Osteoblast (primary cell): ENCODE results near the gene EVA1A. TPM values are rescaled to one million over a fixed set of nuclear protein-coding genes. Genes with fewer than 3 reads are reported as not detected.

Experiments
- DNase-seq: peaks from one replicate; pipeline ENCODE4 v3.0.0; 2011; ENCODE audit warnings: low spot score, mixed read lengths; ENCODE audit not compliant: insufficient read length; ENCODE audit errors: missing footprints
- H2AFZ ChIP-seq: 2 replicates; pipeline ENCODE4 v1.6.0; 2011; ENCODE audit warnings: mild to moderate bottlenecking, low read length
- H3K27ac ChIP-seq: 2 replicates; pipeline ENCODE4 v1.5.1; 2011; ENCODE audit warnings: mild to moderate bottlenecking, low read depth, low read length, moderate library complexity
- H3K27me3 ChIP-seq: 2 replicates; pipeline ENCODE4 v1.6.0; 2012; ENCODE audit warnings: mild to moderate bottlenecking, control low read depth, inconsistent platforms, low read length, moderate library complexity; ENCODE audit not compliant: insufficient read depth
- H3K36me3 ChIP-seq: 2 replicates; pipeline ENCODE4 v1.5.1; 2011; ENCODE audit warnings: mild to moderate bottlenecking, low read length, control low read depth, moderate library complexity; ENCODE audit not compliant: insufficient read depth
- H3K4me1 ChIP-seq: 2 replicates; pipeline ENCODE4 v1.5.1; 2011; ENCODE audit warnings: mild to moderate bottlenecking, low read length, control low read depth, moderate library complexity; ENCODE audit not compliant: insufficient read depth
- H3K4me2 ChIP-seq: 2 replicates; pipeline ENCODE4 v1.6.0; 2011; ENCODE audit warnings: mild to moderate bottlenecking, low read length; ENCODE audit not compliant: insufficient read depth
- H3K4me3 ChIP-seq: fragments of 200-600 bp; sonication (generic); 3 replicates; pipeline ENCODE4 v1.5.1; 2012; ENCODE audit warnings: mild to moderate bottlenecking, low read length, inconsistent platforms; ENCODE audit not compliant: insufficient read depth
- H3K79me2 ChIP-seq: 2 replicates; pipeline ENCODE4 v1.6.0; 2012; ENCODE audit warnings: mild to moderate bottlenecking, low read length, control low read depth, inconsistent platforms; ENCODE audit not compliant: insufficient read depth
- H3K9me3 ChIP-seq: 2 replicates; pipeline ENCODE4 v1.5.1; 2011; ENCODE audit warnings: low read depth, low read length, control low read depth
- H4K20me1 ChIP-seq: 2 replicates; pipeline ENCODE4 v1.6.0; 2012; ENCODE audit warnings: mild to moderate bottlenecking, low read length, control low read depth; ENCODE audit not compliant: insufficient read depth
- CTCF ChIP-seq: IDR thresholded peaks from 2 replicates; pipeline ENCODE4 v1.5.1; 2011; ENCODE audit warnings: mild to moderate bottlenecking, low read depth, low read length, moderate library complexity; ENCODE audit errors: extremely low read depth
- total RNA-seq: library from RNA; depleted of rRNA; stranded (reverse); fragments of >200 nt; gene quantifications from 2 replicates; pipeline ENCODE4 v1.2.3, GENCODE V29; 2012

The EVA1A gene
- total RNA-seq, 1 donor: 70.9 TPM

DNA sequence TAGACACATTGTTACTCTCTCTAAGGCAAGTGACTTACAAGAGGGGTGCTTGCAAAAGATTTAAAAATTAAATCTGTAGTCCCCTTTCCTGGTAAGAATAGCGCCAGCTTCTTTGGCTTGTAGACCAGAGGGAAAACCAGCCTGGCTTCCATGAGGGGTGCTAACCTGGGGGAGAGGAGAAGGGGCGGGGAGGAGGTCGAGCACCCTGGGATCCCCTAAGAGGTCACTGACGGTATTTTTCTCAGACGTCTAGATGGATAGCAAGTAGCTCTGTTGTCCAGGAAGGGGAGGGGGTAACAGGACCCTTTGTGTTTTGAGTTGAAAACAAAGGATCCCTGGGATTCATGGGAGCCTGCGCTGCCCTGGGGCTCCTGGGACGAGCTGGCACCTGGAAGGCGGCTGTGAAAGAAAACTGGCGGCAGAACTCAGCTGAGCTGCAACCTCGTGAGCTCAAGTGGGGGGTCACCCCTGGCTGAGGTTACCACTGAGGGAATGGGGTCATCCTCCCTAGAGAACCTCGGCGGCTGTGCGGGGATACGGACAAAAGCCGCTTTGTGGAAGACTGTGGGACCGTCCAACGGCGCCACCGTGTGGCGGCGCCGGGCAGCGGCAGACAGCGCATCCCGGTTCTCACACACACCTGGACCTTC is 48.1 kb upstream of the EVA1A start:
- TF ChIP-seq CTCF: peak; percentile 94
- no peaks in the 10 kb centered on the region for H3K36me3 ChIP-seq
- peak; percentile 86 for DNase-seq
- no peaks in the 10 kb centered on the region for H3K79me2 ChIP-seq
- no peaks in the 10 kb centered on the region for H4K20me1 ChIP-seq
- H3K4me2 ChIP-seq: peak overlapping the region; percentile 79
- H3K4me3 ChIP-seq: peak overlapping the region; percentile 62
- no peaks in the 10 kb centered on the region for H3K9me3 ChIP-seq
- H3K27ac ChIP-seq: peak overlapping the region; percentile 97
- peaks cover 52% of the 10 kb centered on the region for H3K4me1 ChIP-seq
- peak overlapping the region; percentile 85 for H2AFZ ChIP-seq
- H3K27me3 ChIP-seq: no peaks in the 10 kb centered on the region

DNA sequence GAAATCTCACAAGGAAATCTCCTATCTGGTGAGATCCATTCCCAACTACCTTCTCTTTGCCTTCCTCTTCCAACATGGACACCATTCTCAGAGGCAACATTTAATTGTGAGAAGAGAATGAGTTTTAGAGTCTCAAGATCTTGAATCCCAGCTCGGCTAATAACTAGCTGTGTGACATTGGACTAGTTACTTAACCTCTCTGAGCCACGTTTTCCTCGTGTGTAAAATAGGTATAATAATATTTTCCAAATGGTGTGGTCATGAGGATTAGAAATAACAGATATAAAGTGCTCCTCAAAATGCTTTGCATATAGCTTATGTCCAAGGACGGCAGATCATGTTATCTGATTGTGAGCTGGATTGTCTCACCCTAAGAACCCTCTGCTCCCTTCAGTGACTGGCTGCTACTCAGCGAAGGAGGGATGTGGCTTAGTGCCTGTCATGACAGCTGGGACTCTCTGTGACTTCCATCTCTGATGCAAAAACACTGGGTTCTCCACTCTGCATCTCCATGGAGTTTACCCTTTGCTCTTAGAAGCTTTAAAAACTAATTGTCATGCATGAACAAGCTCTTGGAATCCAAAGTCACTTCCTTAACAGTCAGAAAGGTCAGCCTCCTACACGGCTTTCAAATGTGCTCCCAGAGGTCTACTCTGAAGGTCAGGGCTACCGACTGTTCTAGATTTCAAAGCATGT is 47.4 kb upstream of the EVA1A start:
- H3K4me1 ChIP-seq: peaks cover 58% of the 10 kb centered on the region
- peak; percentile 73 for DNase-seq
- no peaks in the 10 kb centered on the region for H3K36me3 ChIP-seq
- peak overlapping the region; percentile 79 for H3K4me2 ChIP-seq
- no peaks in the 10 kb centered on the region for H3K9me3 ChIP-seq
- H3K79me2 ChIP-seq: no peaks in the 10 kb centered on the region
- no peaks in the 10 kb centered on the region for H3K27me3 ChIP-seq
- peak overlapping the region; percentile 85 for H2AFZ ChIP-seq
- no peak for TF ChIP-seq CTCF
- H3K27ac ChIP-seq: peak overlapping the region; percentile 97
- no peak overlapping the region for H3K4me3 ChIP-seq
- no peaks in the 10 kb centered on the region for H4K20me1 ChIP-seq

GRCh38 chr2:75607400-75607798 is 46.7 kb upstream of the EVA1A start:
- no peaks in the 10 kb centered on the region for H4K20me1 ChIP-seq
- no peaks in the 10 kb centered on the region for H3K9me3 ChIP-seq
- no peak overlapping the region for H3K4me3 ChIP-seq
- peaks cover 65% of the 10 kb centered on the region for H3K4me1 ChIP-seq
- peak overlapping the region; percentile 97 for H3K27ac ChIP-seq
- no peaks in the 10 kb centered on the region for H3K79me2 ChIP-seq
- H3K36me3 ChIP-seq: no peaks in the 10 kb centered on the region
- TF ChIP-seq CTCF: no peak
- no peak for DNase-seq
- H2AFZ ChIP-seq: peak overlapping the region; percentile 21
- peak overlapping the region; percentile 81 for H3K4me2 ChIP-seq
- no peaks in the 10 kb centered on the region for H3K27me3 ChIP-seq

DNA sequence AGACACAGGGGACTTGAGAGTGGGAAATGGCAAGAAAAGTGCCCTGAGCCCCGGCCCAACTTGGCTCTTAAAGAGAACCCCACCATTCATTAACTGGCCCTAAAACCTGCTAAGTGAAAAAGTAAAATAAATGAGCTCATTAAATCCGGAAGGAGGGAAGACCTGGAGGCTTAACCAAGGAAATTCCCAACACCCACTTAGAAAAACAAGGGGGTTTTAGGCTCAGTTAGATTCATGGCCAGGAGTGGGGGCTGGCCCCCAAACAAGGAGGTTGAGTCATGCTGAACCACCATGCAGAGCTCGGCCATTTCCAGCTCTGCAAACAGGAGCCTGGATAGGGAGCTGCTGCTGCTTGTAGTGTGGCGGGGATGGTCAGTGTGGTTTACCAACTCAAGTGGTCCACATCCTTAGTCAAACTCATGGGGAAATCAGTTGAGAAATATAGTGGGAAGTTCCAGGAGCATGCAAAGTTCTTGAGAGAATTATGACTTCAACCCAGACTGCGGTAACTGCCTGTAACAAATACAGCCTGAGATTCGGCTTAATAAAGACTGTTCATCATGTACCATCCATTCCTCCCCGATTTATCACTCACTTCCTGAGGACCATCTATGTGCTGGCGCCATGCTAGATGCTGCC is 46.1 kb upstream of the EVA1A start:
- Histone ChIP-seq H3K4me2 (peak overlapping the region; percentile 81), H2AFZ (peak overlapping the region; percentile 21), H3K27ac (peak overlapping the region; percentile 97), H4K20me1 (no peaks in the 10 kb centered on the region), H3K4me1 (peaks cover 69% of the 10 kb centered on the region), H3K27me3 (no peaks in the 10 kb centered on the region), H3K4me3 (peak overlapping the region; percentile 37), H3K9me3 (no peaks in the 10 kb centered on the region), H3K36me3 (no peaks in the 10 kb centered on the region), H3K79me2 (no peaks in the 10 kb centered on the region)
- peak; percentile 88 for DNase-seq
- TF ChIP-seq CTCF: no peak
